GM21737 (cell line): ENCODE data around the gene SMIM22.

Source experiments
- ATAC-seq: cut with Tn5 transposase; IDR thresholded peaks from one replicate; pipeline ENCODE4 v1.9.1; 2021; ENCODE audit warnings: mild to moderate bottlenecking, moderate library complexity; ENCODE audit not compliant: unreplicated experiment

SMIM22 gene

GRCh38 chr16:4795828-4796572 is 831 bp downstream of the SMIM22 start:
- no peak for ATAC-seq

GRCh38 chr16:4796982-4797804 is 2.0 kb downstream of the SMIM22 start:
- ATAC-seq: no peak

- ATAC-seq: no peak
These were observed 2.7 kb downstream of the SMIM22 start for GRCh38 chr16:4797805-4798252.

- no peak for ATAC-seq
These were observed 3.3 kb downstream of the SMIM22 start for GRCh38 chr16:4798456-4798855.

GRCh38 chr16:4799171-4799855 is 4.1 kb downstream of the SMIM22 start:
- no peak for ATAC-seq

- no peak for ATAC-seq
These were observed 5.3 kb downstream of the SMIM22 start for GRCh38 chr16:4800290-4801041.

GRCh38 chr16:4801051-4801961 is 6.1 kb downstream of the SMIM22 start:
- no peak for ATAC-seq

GRCh38 chr16:4801962-4802658 is 6.9 kb downstream of the SMIM22 start, which contains the start of gene ROGDI:
Gene ROGDI, minus strand, starts transcription at chr16:4802633. Its CDS starts 62 bp downstream, at chr16:4802571.
- ATAC-seq: peak; percentile 46

GRCh38 chr16:4802659-4803287 is 7.6 kb downstream of the SMIM22 start:
- ATAC-seq: peak; percentile 86

- no peak for ATAC-seq
These were observed 8.3 kb downstream of the SMIM22 start for GRCh38 chr16:4803401-4803844.

GRCh38 chr16:4803898-4804762 is 9.0 kb downstream of the SMIM22 start:
- no peak for ATAC-seq

GRCh38 chr16:4805231-4805630 is 10.1 kb downstream of the SMIM22 start:
- ATAC-seq: no peak

- no peak for ATAC-seq
These were observed 11.1 kb downstream of the SMIM22 start for GRCh38 chr16:4806280-4806679.

GRCh38 chr16:4811242-4811641 is 16.1 kb downstream of the SMIM22 start:
- ATAC-seq: no peak

- ATAC-seq: no peak
These were observed 16.6 kb downstream of the SMIM22 start for GRCh38 chr16:4811773-4812172.

- no peak for ATAC-seq
These were observed 18.3 kb downstream of the SMIM22 start for GRCh38 chr16:4813251-4814003.

GRCh38 chr16:4814046-4814445 is 18.9 kb downstream of the SMIM22 start:
- no peak for ATAC-seq
